Stimulated activated CD4-positive, alpha-beta T cell treated with anti-CD3 and anti-CD28 coated beads, Interleukin-12 subunit alpha, Interleukin-12 subunit beta, amount 100 ng/mL, for 24 hours (primary cell): ENCODE data around the gene DNAJC4.
A peak's percentile ranks its signal among the peaks of the same experiment; 100 is the strongest.

Experiments
- DNase-seq, 2 experiments: peaks; one replicate each; pipeline ENCODE4 v3.0.0-alpha.2; 2020; ENCODE audit warnings: low read depth in 2 of 2

Gene DNAJC4

DNA sequence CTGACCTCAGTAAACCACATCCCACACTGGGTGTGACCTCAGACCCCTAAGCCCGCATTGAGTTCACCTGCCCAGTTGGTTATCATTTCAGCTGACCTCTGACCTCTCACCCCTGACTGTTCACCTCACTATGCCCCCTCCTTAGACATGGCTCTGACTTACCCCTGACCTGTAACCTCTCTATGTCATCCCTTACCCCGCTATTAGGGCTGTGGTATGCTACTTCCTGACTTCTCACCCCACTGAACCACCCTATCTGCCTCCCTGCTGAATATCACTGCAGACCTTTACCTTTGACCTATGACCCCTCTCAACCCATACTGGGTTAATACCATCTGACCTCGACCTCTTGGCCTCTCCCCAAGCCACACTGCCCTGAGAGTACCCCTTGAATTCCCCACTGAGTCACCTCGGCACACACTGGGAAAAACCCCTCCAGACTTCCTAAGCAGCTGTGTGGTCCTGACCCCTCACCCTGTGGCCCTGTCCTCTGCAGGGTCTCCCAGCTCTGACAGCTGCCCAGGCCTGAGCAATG, 29.3 kb downstream of the DNAJC4 start:
- DNase-seq: no peak

DNA sequence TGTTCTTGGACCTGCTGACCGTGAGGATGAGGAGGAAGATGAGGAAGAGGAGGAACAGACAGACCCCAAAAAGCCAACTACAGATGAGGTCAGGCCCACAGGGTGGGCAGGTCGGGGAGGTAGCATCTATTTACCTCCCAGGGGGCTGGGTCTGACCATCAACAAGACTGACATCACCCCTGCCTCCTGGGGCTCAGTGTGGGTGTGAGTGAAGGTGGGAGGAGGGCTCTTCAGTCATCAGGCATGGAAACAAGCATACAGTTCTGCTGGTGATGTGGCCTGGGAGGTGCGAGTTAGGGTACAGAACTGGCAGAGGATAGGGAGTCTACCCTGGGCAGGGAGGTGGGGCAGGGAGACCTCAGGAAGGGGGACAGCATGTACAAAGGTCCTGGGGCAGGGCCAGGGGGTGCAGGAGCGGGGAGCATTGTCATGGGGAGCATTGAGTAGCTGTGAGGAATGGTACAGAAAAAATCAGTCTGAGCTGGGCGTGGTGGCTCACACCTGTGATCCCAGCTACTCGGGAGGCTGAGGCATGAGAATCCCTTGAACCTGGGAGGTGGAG, 29.9 kb downstream of the DNAJC4 start:
- no peak for DNase-seq

DNA sequence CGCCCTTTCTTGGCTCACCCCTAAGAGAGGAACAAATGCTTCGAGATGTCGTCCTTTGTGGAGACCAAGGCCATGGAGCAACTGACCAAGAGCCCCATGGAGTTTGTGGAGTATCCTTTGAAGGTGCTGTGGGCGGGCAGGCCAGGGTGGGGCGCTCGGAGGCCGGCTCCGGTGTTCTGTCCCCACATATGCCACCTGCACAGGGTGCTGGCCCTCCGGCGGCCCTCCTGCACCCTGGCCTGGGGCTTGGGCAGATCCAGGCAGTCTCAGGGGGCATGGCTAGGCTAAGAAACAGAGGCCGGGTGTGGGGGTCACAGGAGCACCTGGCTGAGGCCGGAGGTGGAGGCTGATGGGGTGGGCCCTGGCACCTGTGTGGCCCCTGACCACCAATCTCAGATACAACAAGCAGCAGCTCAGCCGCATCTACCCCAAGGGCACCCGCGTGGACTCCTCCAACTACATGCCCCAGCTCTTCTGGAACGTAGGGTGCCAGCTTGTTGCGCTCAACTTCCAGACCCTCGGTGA, 31.3 kb downstream of the DNAJC4 start:
- DNase-seq: no peak

DNA sequence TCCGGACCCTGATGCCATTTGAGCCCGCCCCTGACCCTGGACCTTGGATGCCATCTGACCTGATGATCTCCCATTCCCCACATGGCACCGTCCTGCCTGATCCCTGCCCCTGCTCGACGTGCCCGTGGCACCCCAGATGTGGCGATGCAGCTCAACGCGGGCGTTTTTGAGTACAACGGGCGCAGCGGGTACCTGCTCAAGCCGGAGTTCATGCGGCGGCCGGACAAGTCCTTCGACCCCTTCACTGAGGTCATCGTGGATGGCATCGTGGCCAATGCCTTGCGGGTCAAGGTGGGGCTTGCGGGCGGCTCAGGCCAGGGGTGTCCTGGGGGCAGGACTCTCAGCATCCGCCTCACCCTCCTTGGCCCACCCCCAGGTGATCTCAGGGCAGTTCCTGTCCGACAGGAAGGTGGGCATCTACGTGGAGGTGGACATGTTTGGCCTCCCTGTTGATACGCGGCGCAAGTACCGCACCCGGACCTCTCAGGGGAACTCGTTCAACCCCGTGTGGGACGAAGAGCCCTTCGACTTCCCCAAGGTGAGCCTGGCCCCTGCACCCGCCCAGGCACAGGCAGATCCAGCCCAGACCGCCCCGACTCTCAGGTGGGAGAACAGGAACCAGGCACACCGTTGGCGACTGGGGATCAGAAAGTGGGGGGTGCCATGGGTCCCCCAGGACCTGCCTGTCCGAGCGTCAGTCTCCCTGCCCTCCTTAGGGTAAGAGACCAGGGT, 32.1 kb downstream of the DNAJC4 start:
- no peak for DNase-seq

DNA sequence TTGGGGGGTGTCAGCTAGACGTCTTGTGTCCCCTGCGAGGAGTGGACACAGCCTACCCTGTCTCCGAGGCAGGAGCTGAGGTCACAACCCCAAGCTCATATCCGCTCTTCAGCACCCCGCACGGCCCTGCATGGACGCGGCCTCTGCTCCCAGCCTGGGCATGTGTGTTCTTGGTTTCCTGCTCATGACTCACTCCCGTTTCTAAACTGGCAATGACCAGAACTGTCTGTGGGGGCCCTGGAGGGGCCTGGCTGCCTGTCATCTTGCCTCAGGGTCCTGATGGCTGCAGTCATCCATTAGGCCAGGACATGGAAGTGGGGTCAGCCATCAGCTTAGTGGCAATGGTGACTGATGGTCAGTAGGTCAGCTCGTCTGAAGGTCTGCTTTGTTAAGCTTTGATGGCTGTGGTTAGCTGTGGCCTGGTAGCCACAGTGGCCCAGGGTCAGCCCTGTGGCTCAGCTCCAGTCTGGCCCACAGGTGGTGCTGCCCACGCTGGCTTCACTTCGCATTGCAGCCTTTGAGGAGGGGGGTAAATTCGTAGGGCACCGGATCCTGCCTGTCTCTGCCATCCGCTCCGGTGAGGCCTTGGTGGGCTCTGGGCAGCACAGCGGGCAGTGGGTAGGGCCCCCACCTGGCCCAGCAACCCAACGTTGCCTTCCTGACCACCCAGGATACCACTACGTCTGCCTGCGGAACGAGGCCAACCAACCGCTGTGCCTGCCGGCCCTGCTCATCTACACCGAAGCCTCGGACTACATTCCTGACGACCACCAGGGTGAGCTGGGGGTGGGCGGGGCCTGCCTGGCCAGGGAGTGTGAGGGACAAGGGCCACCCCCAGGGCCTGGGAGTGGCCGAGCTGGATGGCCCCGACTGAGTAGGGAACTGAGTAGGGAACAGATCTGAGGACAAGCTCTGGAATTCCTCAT, 32.9 kb downstream of the DNAJC4 start:
- DNase-seq: no peak

DNA sequence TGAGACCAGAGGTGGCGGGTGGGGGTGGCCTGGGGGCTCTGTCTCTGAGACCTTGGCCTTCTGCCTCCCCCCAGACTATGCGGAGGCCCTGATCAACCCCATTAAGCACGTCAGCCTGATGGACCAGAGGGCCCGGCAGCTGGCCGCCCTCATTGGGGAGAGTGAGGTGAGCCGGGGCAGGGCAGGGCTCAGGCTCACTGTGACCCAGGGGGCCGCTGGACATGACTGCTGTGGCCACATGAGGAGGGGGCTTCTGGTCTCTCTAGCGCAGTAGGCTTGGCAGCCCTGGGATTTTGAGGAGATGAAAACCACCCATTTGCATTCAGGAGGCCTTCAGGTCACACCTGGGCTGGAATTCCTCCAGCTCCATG, 33.6 kb downstream of the DNAJC4 start:
- DNase-seq: no peak

DNA sequence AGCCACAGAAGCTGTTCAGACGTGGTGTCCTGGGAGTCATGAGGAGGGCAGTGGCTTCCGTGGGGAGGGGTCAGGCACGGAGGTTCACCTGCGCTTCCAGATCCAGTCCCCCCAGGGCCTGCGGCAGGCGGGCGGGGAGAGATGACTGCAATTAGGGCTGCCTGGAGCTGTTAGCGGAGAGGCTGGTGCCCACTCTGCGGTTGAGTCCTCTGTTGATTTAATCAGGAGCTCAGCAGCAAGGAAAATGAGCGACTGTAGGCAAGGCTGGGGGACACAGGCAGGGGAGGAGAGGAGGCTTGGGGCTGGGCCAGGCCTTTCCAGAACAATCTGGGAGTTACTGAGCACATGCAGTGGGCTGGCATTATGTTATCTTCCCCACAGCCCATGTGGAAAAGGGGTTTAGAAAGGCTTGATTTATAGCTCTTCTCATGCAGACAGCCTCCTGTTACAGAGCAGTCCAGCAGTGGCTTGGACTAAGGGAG, 34.1 kb downstream of the DNAJC4 start:
- no peak for DNase-seq

DNA sequence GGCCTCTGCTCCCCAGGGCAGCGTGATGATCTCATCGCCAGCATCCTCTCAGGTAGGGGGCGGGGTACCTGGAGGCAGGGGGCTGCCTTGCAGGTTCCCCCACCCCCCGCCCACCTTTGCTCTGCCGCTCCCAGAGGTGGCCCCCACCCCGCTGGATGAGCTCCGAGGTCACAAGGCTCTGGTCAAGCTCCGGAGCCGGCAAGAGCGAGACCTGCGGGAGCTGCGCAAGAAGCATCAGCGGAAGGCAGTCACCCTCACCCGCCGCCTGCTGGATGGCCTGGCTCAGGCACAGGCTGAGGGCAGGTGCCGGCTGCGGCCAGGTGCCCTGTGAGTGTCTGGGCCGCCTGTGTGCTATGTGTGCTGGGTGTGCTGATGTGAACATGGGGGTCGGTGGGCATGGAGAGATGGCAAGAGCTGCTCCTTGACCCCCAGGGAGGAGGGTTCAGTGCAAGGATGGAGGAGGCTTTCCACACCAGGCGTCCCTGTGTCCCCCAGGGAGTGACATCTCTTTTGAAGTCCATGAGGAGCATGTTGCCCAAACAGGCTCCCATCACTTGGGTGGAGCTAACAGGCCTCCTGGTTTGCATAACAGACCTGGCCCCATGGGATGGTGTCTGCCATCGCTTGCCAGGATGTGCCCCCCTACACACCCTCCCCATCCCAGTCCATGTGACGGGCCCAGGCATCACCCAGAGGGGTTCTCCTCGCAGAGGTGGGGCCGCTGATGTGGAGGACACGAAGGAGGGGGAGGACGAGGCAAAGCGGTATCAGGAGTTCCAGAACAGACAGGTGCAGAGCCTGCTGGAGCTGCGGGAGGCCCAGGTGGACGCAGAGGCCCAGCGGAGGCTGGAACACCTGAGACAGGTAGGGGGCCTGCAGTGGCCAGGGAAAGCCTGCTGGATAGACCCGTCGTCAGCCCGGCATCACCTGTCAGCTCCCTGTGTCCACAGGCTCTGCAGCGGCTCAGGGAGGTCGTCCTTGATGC, 35.1 kb downstream of the DNAJC4 start:
- DNase-seq: no peak

DNA sequence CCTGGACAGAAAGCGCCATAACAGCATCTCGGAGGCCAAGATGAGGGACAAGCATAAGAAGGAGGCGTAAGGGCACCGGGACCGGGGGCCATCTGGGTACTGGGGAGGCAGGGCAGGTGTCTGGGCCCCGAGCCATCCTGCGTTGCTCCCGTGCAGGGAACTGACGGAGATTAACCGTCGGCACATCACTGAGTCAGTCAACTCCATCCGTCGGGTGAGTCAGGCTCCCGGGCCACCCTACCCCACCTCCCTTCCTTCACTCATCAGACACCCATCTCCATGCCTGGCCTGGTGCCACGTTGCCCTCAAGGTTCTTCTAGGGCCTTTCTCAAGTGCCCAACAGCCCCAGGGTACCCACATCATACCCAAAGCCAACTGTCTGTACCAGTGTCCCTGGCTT, 36.0 kb downstream of the DNAJC4 start:
- DNase-seq: no peak

DNA sequence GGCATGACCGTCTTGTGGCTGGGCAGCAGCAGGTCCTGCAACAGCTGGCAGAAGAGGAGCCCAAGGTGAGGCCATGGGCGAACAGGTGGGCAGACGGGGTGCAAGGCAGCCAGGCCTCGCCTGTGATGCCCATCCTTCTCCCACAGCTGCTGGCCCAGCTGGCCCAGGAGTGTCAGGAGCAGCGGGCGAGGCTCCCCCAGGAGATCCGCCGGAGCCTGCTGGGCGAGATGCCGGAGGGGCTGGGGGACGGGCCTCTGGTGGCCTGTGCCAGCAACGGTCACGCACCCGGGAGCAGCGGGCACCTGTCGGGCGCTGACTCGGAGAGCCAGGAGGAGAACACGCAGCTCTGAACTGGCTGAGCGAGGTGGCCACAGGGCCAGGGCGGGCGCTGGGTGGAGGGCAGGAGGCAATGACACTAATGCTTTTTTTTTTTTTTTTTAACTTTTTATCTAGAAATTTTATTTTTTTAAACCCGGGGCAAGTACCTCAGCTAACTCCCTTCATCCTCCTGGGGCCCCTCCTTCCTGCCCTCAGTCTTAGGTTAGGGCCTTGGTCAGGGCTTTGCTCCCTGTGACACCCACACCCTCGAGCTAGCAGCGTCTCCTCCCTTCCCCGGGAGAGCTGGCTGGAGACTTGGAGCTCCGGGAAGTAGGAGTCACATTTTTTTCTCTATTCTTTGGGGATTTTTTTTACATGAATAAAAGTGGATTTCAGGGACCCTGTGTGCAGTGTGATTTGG, 37.0 kb downstream of the DNAJC4 start:
- no peak for DNase-seq

DNA sequence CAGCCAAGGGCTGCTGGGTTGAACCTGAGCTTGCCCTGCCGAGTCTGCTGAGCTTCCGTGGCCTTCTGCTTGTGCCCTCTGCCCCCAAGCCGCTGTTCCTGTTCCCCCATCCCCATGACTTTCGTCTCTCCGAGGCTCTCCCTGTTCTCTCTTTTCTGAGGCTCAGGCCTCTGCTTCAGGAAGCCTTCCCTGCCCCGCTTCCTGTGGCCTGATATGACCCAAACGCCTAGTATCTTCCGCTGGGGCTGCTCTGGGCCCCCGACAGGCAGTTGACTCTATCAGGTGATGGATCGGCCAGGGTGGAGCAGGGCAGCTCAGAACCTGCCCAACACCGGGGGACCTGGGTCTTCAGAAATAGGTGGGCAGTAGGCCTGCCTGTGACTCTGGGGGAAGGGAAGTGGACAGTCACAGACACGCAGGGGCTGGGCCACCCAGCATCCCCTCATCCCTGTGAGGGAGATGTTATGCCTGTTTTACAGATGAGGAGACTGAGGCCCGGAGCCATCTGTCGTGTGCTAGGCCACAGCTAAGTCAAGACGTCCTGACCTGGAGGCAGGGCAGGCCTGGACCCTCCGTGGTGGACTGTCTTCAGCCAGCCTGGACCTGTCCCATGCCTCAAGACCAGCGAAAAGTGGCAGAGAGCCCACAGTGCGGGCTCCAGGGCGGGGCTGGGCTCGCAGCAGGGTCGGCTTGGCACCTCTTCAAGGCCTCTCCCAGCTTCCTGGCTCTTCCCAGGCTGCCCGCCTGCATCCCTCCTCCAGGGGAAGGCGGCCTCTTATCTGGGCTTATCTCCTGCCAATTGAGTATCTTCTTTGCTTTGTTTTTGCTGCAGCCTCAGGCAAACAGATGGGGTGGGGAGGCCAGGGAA, 37.9 kb downstream of the DNAJC4 start:
- DNase-seq: no peak

DNA sequence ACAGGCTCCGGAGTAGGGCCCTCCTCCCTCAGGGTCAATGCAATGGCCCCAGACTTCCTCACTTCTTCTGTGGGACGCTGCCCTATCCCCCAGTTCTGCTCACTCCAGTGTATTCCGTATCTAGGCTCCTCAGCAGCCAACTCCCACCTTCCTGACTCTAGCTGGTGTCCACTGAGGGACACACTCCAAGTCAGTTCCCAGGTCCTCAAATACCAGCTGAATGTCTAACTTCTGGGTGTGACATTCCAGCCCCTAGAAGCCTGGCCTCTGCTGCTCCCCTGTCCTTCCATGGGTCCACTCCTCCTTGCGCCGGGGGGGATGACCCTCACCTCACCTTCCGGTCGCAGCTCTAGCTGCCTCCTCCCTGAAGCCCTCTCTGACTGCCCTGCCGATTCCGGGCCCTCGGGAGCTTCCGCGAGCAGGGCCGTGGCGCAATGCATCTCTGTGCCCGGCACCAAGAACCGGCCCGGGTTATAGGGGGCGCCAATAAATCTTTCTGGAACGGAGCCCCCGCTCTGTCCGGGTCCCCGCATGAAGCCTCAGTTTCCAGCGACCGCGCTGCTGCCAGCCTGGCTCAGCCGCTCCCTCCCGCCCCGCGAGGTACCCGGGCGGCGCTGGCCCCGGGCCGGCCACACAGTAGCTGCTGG, 38.7 kb downstream of the DNAJC4 start:
- peak; percentile 23 to 54 for DNase-seq

DNA sequence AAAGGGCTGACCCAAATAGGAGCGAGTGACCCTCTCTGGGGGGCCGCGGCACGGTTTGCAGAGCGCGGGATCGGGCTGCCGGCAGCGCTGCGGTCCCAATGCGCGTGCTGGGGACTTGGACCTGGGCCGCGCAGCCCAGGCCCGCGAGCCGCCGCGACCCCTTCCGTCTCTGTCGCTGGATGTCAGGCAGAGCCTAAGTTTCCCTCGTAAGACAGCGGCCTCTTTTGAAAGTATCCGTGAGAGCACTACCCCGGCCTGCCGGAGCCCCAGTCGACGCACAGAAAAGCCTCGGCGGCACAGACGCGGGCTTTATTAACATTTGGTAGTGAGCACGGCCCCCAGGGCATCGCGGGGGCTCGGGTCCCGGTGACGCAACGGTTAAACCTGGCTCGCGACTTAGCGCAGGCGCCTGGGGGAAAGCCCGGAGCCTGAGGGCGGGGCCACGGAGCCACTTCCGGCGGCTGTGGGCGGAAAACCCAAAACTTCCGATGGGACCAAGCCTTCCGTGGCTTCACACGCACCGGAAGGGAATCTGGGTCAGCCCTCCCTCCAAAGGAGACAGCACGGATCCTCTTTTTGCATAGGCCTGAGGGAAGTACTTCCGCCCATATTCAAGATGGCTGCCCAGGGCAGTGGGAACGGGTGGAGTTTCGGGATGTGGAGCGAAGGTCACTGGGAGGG, 39.3 kb downstream of the DNAJC4 start:
- DNase-seq: peak; percentile 97 to 98

DNA sequence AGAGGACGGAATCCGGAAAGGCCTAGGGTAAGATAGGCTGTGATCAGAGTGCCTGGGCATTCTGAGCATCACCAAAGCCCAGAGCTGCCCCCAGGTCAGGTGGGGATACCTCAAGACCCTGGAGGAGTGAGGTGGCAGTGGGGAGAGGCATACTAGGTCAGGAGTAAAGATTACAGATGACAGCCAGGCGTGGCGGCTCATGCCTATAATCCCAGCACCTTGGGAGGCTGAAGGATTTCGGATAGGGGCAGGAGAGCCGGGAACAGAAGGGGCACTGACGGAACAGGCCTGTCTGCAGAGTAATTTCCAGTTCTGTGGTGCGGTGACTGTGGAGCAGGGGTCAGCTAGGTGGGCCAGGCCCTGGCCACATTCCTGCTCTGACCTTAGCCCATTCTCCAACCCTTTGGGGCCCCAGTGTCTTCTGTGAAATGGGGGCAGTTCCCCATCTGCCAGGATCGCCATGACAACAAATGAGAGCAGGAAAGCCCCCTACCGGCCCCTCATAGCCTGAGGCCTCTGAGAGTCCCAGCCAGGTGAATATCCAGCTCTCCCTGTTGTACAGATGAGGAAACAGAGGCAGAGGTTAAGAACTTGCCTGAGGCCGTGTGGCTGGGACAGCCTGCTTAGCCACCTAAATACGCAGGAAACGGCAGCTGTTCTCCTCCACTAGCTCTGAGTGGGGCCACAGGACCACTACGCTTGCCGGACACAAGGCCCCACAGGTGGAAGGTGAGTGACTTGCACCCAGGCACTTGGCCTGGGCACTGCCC, 44.9 kb downstream of the DNAJC4 start:
- DNase-seq: no peak

DNA sequence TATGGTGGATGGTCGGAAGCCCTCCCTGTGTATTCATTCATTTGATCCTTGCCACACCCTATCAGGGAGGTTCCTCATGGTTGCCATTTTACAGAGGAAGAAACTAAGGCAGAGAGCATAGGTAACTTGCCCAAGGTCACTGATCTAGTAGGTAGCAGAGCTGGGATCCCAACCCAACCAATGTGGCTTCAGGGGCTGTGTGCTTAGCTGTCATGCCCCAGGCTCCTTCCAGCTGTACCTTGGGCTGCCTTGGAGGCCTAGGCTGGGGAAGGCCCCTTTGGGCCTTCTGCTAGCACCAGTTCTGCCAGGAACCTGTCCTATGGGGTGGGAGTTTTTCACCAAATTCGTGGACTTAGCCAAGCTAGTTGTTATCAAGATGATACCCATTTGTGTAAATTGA, 45.5 kb downstream of the DNAJC4 start:
- DNase-seq: no peak

DNA sequence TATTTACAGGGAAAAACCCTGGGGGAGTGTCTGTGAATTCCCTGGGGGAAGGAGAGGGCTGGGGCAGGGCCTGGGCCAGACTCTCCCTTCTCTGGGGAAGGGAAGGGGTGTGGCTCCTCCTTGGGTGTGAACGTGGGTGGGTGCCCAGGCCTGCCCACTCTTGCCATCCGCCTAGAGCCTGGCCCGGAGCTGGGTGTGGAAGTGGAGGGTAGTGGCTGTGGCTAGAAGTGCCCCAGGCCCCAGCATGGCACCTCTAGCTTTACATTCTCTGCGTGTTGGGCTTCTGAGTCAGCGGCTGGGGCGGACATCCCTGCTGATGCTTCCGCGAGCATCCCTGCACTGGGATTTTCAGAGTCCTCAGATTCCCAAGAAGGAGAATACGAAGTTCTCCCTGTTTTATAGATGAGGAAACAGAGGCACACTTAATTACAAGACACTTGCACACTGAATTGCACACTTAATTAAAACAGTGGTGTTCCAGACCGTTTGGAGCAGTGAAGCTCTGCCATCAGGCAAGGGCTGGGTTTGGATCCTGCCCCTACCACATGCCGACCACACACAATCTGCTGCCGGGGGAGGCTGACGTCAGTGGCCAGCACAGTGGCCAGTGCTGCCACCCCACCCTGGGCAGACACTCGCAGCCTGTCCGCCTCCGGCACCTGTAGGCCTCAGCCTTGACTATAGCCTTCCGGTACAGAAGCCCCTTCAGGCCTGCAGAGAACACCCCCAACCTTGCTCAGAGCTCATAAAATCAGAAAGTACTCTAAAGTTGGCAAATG, 46.5 kb downstream of the DNAJC4 start:
- no peak for DNase-seq
